Mucosa of descending colon (tissue), 3 donors: ENCODE results near the gene DUSP2. TPM values are rescaled to one million over a fixed set of nuclear protein-coding genes. Genes with fewer than 3 reads are reported as not detected.

ENCODE experiments used
- ATAC-seq: fragments of 200-7000 bp; cut with Tn5 transposase; one replicate; pipeline ENCODE4 v1.9.1; 2020; ENCODE audit warnings: mild to moderate bottlenecking, moderate library complexity
- DNase-seq, 3 donors: peaks; one replicate each; pipeline ENCODE4 v3.0.0-alpha.2; 2020
- H3K36me3 ChIP-seq: fragments of 200-600 bp; one replicate; pipeline ENCODE4 v1.8.0; 2021; ENCODE audit warnings: low read depth, mild to moderate bottlenecking
- H3K4me1 ChIP-seq: fragments of 200-600 bp; one replicate; pipeline ENCODE4 v1.8.0; 2021; ENCODE audit warnings: low read depth, mild to moderate bottlenecking
- H3K4me3 ChIP-seq: fragments of 200-600 bp; one replicate; pipeline ENCODE4 v1.8.0; 2021; ENCODE audit warnings: mild to moderate bottlenecking
- H3K9me3 ChIP-seq: fragments of 200-600 bp; one replicate; pipeline ENCODE4 v1.8.0; 2021; ENCODE audit warnings: mild to moderate bottlenecking
- intact Hi-C, 2 donors: fragments of 100-400 bp; cut with DNase I in 1 of 2; cut with micrococcal nuclease in 1 of 2; formaldehyde crosslinking; loops; one replicate each; pipeline versions ENCODE4 v1.11.0 to v1.11.1; 2022; cut with DNase I, micrococcal nuclease
- total RNA-seq, 3 donors: library from RNA; stranded (reverse); fragmentation: NEBNext Ultra II Directional in 2 of 3; extraction: Animal tissue kit (Norgen Biotek cat#: 25700) in 2 of 3; gene quantifications; one replicate each; pipeline versions ENCODE4 v1.2.1 to v1.2.4, GENCODE V29; 2021 to 2023
- TF ChIP-seq, protein P1 (sequence below): fragments of 200-600 bp; IDR thresholded peaks from one replicate; pipeline ENCODE4 v1.8.0; 2022; ENCODE audit warnings: antibody characterized with exemption, mild to moderate bottlenecking
- donor health status: DM: no; HTN: no; CAD: no; lungs with moderate emphysema.
- donor health status: DM: no; HTN: no; CAD: no.
- donor health status: DM: no; HTN: yes; CAD: no.

Gene DUSP2
- total RNA-seq, 3 donors from 2014 or later, result 1.5 to 2.3 (median 1.6) TPM

DNA sequence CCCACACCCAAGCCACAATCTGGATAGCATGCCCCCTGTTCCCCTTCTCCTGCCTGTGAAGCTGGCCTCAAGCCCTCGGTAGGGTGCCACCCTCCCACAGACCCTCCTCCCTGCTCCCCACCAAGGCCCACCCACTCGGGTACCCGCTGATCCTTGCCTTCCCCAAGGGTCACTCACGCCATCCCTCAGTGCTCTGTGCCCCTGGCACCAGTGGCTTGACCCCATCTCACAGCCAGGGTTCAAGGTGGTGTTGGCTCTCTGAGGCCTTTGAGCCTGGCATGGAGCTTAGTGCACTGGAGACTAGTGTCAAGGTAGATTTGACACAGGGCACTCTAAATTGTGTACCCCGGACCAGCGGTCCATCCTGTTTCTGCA lies 40.8 kb downstream of the DUSP2 start:
- TF ChIP-seq, protein P1, sequence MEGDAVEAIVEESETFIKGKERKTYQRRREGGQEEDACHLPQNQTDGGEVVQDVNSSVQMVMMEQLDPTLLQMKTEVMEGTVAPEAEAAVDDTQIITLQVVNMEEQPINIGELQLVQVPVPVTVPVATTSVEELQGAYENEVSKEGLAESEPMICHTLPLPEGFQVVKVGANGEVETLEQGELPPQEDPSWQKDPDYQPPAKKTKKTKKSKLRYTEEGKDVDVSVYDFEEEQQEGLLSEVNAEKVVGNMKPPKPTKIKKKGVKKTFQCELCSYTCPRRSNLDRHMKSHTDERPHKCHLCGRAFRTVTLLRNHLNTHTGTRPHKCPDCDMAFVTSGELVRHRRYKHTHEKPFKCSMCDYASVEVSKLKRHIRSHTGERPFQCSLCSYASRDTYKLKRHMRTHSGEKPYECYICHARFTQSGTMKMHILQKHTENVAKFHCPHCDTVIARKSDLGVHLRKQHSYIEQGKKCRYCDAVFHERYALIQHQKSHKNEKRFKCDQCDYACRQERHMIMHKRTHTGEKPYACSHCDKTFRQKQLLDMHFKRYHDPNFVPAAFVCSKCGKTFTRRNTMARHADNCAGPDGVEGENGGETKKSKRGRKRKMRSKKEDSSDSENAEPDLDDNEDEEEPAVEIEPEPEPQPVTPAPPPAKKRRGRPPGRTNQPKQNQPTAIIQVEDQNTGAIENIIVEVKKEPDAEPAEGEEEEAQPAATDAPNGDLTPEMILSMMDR, result no peak
- peaks cover 7% of the 10 kb centered on the region for H3K9me3 ChIP-seq
- H3K4me1 ChIP-seq, result no peaks in the 10 kb centered on the region
- ATAC-seq (no peak), DNase-seq (peak in 2 of 3 donors; percentile 7 to 36)
- no peak overlapping the region for H3K4me3 ChIP-seq
- no peaks in the 10 kb centered on the region for H3K36me3 ChIP-seq
- intact Hi-C loops, result no loop called here

DNA sequence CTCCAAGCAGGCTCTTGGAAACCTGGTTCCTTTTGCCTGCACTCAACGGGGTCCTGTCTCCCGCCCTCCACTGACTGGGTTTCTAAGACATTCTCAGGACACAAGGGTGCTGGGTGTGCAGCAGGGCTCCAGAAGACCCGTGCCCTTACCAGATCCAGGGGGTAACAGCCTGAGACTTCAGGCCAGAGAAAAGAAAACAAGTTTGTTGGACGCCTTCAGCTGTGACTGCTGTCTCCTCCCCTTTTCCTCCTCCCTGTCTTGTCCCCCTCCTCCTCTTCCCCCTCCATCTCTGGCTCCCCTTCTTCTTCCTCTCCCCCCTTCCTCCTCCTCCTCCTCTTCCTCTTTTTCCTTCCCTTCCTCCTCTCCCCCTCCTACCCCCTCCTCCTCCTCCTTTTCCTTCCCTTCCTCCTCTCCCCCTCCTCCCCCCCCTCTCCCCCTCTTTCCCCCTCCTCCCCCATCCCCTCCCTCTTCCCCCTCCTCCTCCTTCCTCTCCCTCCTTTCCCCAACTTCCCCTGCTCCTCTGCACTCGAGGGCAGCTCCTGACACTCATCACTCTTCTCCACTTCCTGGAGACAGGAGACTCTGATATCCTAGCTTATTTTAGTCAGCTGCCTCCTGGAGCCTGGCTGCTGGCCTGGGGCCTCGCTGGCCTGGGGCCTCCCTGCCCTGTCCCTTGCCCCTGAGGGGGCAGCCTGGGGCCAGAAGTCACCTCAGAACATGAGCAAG lies 41.3 kb downstream of the DUSP2 start:
- ATAC-seq, result no peak
- Histone ChIP-seq H3K4me3 (no peak overlapping the region), H3K9me3 (peaks cover 7% of the 10 kb centered on the region), H3K4me1 (no peaks in the 10 kb centered on the region), H3K36me3 (no peaks in the 10 kb centered on the region)
- TF ChIP-seq, protein P1, result no peak
- intact Hi-C loops, result no loop called here
- DNase-seq, result no peak

DNA sequence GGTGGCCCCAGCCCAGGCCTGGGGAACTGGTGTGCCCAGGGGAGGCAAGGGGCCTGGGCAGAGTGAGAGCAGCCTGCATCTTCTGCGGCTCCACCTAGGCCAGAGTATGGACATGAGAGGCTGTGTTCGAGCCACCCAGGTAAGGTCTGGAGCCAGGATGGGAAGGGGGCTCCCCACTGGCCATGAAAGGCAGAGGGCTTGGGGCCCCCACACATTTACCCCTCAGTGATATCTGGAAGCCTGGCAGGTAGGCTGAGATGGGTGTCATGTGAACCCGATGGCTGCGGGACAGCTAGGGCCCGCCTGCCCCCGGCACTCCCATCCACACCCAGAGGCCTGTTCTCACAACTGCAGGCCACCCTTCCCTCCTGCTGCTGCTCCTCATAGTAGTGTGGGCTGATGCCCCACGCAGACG lies 42.0 kb downstream of the DUSP2 start:
- Histone ChIP-seq H3K4me1 (no peaks in the 10 kb centered on the region), H3K36me3 (no peaks in the 10 kb centered on the region), H3K4me3 (no peak overlapping the region), H3K9me3 (peaks cover 7% of the 10 kb centered on the region)
- intact Hi-C loops, result no loop called here
- peak; percentile 37 for ATAC-seq
- TF ChIP-seq, protein P1, result no peak
- peak in 1 of 3 donors; percentile 8 for DNase-seq

DNA sequence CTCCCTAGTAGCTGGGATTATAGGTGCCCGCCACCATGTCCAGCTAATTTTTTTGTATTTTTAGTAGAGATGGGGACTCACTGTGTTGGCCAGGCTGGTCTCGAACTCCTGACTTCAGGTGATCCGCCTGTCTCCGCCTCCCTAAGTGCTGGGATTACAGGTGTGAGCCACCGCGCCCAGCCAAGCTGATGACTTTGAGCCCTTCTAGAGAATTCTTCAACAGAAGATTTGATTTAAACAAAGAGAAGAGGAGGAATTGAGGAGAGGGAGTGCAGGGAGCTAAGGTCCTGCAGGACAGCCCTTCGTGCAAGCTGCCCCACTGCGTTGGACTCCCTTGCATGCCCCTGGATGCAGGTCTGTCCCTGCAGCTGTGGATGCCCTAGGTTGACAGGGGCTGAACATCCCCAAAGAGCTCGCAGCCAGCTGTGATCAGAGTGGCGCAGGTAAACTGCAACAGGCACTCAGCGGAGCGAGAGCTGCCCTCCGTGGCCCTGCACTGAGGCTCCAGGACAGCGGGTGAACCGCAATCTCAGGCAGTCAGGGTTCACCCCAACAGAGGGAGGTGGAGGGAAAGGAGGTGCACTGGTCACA lies 42.5 kb downstream of the DUSP2 start:
- TF ChIP-seq, protein P1, result no peak
- H3K36me3 ChIP-seq, result no peaks in the 10 kb centered on the region
- peaks cover 7% of the 10 kb centered on the region for H3K9me3 ChIP-seq
- intact Hi-C loops, result no loop called here
- H3K4me3 ChIP-seq, result no peak overlapping the region
- no peaks in the 10 kb centered on the region for H3K4me1 ChIP-seq
- DNase-seq (peak in 1 of 3 donors; percentile 12), ATAC-seq (no peak)

DNA sequence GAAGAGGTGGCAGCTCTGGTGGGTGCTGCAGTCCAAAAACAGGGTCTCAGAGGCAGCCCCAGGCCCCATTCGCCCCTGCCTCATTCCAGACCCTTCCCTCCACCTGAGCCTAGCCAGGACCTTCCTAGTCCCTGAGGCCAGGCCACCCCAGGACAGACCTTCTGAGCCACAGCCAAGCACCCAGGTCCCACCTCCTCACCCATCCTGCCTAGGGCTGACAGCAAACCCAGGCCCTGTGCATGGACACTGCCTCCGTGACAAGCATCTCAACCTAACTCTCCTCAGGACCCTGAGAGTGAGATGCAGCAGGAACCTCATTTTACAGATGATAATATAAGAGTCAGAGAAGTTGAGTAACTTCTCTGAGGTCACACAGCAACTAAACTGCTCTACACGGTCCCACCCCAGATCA lies 44.3 kb downstream of the DUSP2 start:
- Histone ChIP-seq H3K4me3 (no peak overlapping the region), H3K4me1 (no peaks in the 10 kb centered on the region), H3K9me3 (peaks cover 7% of the 10 kb centered on the region), H3K36me3 (no peaks in the 10 kb centered on the region)
- TF ChIP-seq, protein P1, result no peak
- intact Hi-C loops, result no loop called here
- DNase-seq, result no peak
- ATAC-seq, result no peak
